ENCODE measurements around the gene ROCK2. TPM values are rescaled to one million over a fixed set of nuclear protein-coding genes. Genes with fewer than 3 reads are reported as not detected.

Gene ROCK2
- total and polyA plus RNA-seq, 9 of the 15 experiments (the other 6 are each of a cell fraction or from before 2014, with no cell fraction given), result 4.9 to 30.6 (median 14.3) TPM

- TF ChIP-seq, protein P1, sequence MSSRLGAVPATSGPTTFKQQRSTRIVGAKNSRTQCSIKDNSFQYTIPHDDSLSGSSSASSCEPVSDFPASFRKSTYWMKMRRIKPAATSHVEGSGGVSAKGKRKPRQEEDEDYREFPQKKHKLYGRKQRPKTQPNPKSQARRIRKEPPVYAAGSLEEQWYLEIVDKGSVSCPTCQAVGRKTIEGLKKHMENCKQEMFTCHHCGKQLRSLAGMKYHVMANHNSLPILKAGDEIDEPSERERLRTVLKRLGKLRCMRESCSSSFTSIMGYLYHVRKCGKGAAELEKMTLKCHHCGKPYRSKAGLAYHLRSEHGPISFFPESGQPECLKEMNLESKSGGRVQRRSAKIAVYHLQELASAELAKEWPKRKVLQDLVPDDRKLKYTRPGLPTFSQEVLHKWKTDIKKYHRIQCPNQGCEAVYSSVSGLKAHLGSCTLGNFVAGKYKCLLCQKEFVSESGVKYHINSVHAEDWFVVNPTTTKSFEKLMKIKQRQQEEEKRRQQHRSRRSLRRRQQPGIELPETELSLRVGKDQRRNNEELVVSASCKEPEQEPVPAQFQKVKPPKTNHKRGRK (tag; IDR thresholded peaks at IDR 0.05), result no peak
- TF ChIP-seq ZNF384 (IDR thresholded peaks at IDR 0.05; ENCODE audit: low read depth, low read length) (no peak), FOXK2 (conservative IDR thresholded peaks at IDR 0.05 in 1 of 2, IDR thresholded peaks at IDR 0.05 in 1 of 2; ENCODE audit: low read depth in 2 of 2) (peak; percentile 21 to 24; a peak in 1 of 4 replicates), TAF9B (IDR thresholded peaks at IDR 0.05; ENCODE audit: partially characterized antibody) (no peak), MAFF (IDR thresholded peaks at IDR 0.05; ENCODE audit: low read length) (no peak), CHCHD3 (CRISPR knock-in tag; IDR thresholded peaks at IDR 0.05) (no peak), HCFC1 (IDR thresholded peaks at IDR 0.05; ENCODE audit: low read depth, low read length) (no peak), HNRNPUL1 (IDR thresholded peaks at IDR 0.05; ENCODE audit: low read length) (no peak), ZNF766 (CRISPR knock-in tag; conservative IDR thresholded peaks at IDR 0.05) (no peak), ZNF347 (CRISPR knock-in tag; IDR thresholded peaks at IDR 0.05; ENCODE audit: low read depth) (no peak), ZNF253 (CRISPR knock-in tag; conservative IDR thresholded peaks at IDR 0.05) (no peak), KLF6 (CRISPR knock-in tag; IDR thresholded peaks at IDR 0.05; ENCODE audit: borderline replicate concordance) (no peak), RBM25 (IDR thresholded peaks at IDR 0.05; ENCODE audit: low read depth, low read length, severe bottlenecking) (no peak), CTBP1 (IDR thresholded peaks at IDR 0.05; ENCODE audit: borderline replicate concordance) (peak; percentile 43; the same call in 1 of the 2 replicates), ZEB2 (IDR thresholded peaks at IDR 0.05) (no peak), THRB (CRISPR knock-in tag; conservative IDR thresholded peaks at IDR 0.05) (no peak), TEAD2 (tag; IDR thresholded peaks at IDR 0.05) (no peak)
- TF ChIP-seq, protein P2, sequence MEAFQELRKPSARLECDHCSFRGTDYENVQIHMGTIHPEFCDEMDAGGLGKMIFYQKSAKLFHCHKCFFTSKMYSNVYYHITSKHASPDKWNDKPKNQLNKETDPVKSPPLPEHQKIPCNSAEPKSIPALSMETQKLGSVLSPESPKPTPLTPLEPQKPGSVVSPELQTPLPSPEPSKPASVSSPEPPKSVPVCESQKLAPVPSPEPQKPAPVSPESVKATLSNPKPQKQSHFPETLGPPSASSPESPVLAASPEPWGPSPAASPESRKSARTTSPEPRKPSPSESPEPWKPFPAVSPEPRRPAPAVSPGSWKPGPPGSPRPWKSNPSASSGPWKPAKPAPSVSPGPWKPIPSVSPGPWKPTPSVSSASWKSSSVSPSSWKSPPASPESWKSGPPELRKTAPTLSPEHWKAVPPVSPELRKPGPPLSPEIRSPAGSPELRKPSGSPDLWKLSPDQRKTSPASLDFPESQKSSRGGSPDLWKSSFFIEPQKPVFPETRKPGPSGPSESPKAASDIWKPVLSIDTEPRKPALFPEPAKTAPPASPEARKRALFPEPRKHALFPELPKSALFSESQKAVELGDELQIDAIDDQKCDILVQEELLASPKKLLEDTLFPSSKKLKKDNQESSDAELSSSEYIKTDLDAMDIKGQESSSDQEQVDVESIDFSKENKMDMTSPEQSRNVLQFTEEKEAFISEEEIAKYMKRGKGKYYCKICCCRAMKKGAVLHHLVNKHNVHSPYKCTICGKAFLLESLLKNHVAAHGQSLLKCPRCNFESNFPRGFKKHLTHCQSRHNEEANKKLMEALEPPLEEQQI (IDR thresholded peaks at IDR 0.05), result peak; percentile 96
- TF ChIP-seq, protein P3, sequence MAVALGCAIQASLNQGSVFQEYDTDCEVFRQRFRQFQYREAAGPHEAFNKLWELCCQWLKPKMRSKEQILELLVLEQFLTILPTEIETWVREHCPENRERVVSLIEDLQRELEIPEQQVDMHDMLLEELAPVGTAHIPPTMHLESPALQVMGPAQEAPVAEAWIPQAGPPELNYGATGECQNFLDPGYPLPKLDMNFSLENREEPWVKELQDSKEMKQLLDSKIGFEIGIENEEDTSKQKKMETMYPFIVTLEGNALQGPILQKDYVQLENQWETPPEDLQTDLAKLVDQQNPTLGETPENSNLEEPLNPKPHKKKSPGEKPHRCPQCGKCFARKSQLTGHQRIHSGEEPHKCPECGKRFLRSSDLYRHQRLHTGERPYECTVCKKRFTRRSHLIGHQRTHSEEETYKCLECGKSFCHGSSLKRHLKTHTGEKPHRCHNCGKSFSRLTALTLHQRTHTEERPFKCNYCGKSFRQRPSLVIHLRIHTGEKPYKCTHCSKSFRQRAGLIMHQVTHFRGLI (CRISPR knock-in tag; IDR thresholded peaks at IDR 0.05), result no peak
- TF ChIP-seq, protein P4, sequence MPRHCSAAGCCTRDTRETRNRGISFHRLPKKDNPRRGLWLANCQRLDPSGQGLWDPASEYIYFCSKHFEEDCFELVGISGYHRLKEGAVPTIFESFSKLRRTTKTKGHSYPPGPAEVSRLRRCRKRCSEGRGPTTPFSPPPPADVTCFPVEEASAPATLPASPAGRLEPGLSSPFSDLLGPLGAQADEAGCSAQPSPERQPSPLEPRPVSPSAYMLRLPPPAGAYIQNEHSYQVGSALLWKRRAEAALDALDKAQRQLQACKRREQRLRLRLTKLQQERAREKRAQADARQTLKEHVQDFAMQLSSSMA (CRISPR knock-in tag; IDR thresholded peaks at IDR 0.05), result no peak
- TF ChIP-seq, protein P5, sequence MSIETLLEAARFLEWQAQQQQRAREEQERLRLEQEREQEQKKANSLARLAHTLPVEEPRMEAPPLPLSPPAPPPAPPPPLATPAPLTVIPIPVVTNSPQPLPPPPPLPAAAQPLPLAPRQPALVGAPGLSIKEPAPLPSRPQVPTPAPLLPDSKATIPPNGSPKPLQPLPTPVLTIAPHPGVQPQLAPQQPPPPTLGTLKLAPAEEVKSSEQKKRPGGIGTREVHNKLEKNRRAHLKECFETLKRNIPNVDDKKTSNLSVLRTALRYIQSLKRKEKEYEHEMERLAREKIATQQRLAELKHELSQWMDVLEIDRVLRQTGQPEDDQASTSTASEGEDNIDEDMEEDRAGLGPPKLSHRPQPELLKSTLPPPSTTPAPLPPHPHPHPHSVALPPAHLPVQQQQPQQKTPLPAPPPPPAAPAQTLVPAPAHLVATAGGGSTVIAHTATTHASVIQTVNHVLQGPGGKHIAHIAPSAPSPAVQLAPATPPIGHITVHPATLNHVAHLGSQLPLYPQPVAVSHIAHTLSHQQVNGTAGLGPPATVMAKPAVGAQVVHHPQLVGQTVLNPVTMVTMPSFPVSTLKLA (conservative IDR thresholded peaks at IDR 0.05), result peak; percentile 31 to 50; a peak in 2 of 4 replicates
These were observed 65.0 kb downstream of the ROCK2 start (continued) for GRCh38 chr2:11279398-11279797.
